NCI-H524 treated with DMSO at 0.1 percent for 48 hours (cell line): ENCODE results near the gene ZBTB5.
"Not testable (repeated sequence)": the region's sequence is repeated elsewhere in the genome, so short reads cannot be mapped to it uniquely, and the experiment has no call there.

Source experiments
- DNase-seq: peaks from one replicate; lab custom pipeline; 2025; lab: John Stamatoyannopoulos, UW

Gene ZBTB5

DNA sequence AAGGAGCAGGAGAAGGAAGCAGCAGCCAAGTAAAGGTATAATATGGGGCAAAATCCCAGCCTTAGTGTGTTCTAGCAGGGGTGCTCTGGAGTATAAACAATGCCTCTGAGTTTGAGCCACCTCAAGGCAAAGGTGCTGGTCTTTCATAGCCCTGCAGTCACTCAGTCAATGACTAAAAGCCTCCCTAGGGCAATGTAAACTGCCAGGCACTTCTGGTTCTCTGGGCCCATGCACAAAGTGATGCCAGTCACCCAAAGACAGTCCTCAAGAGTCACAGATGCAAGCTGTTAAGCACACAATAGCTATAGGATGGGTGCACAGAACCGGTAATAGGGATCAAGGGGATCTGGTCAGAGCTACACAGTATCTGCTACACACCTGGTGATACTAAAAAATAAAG is 12.6 kb downstream of the ZBTB5 start:
- peak; percentile 59 for DNase-seq

DNA sequence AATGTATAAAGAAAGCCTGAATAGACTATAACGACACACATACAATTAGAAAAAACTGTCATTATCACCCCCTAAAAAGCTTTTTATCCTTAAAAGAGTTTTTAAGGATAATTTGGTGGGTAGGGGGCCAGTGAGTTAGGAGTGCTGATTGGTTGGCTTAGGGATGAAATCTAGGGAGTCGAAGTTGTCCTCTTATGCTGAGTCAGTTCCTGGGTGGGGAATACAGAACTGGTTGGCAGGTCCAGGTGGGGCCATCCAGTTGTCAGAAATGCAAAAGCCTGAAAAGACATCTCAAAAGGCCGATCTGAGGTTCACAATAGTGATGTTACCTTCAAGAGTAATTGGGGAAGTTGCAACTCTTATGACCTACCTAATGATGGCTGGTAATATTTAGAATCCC is 13.6 kb downstream of the ZBTB5 start:
- DNase-seq: no peak

GRCh38 chr9:37449862-37450632 is 15.2 kb downstream of the ZBTB5 start:
- peak; percentile 70 for DNase-seq

DNA sequence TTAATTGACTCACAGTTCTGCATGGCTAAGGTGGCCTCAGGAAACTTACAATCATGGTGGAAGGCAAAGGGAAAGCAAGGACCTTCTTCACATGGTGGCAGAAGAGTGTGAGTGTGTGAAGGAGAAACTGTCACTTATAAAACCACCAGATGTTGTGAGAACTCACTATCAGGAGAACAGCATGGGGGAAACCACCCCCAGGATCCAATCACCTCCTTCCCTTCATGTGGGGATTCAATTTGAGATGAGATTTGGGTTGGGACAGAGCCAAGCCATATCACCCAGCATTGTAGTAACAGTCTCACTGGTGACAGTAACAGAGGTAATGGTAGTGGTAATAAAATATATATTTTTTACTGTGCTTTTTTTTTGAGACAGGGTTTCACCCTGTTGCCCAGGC is 18.1 kb downstream of the ZBTB5 start:
- DNase-seq: no peak

DNA sequence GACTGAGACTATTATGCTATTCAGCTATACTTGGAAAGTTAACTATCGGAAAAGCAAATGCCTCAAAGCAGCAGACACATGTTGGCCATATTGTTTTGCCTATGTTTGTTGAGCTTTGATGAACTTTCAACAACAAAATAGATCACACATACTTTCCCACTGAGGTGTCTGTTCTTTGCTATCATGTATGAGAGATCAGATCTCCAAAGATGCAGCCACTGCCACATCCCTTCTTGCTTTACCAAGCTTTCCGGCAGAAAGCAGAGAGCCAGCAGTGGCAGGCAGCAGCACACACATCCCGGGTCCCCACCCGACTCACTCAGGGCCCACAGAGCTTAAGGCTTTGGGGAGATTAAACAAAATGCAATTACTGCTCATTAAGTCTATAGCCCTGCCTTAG is 18.8 kb downstream of the ZBTB5 start:
- no peak for DNase-seq

- DNase-seq: no peak
These were observed 19.4 kb downstream of the ZBTB5 start for GRCh38 chr9:37445832-37446231.

DNA sequence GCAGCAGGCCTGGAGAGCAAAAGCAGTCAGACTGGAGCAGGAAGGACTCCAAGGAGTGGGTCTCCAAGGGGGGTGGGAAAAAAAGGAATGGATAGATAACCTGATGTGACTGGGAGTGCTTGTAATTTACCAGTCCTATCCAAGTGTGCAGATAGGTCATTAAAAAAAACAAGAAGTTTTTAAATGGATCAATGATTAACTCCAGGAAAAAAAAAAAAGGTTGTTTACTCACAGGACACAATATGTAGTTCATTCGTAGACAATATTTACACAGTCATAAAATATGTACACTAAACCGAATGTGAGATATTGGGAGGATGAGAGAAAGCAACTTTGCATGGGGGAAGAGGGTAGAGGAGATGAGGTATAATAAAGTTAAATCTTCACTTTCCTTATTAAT is 20.4 kb downstream of the ZBTB5 start:
- no peak for DNase-seq

DNA sequence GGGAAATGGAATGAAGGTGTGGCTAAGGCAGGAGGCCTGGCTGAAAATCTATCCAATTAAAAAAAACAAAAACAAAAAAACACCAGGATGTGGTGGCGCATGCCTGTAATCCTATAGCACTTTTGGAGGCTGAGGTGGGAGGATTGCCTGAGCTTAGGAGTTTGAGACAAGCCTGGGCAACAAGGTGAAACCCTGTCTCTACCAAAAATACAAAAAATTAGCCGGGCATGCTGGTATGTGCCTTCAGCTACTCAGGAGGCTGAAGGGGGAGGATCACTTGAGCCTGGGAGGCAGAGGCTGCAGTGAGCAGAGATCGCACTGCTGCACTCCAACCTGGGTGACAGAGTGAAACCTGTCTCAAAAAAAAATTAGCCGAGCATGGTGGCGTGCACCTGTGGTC is 21.7 kb downstream of the ZBTB5 start:
- no peak for DNase-seq

- DNase-seq: no peak
These were observed 22.7 kb downstream of the ZBTB5 start for GRCh38 chr9:37442556-37442955.

GRCh38 chr9:37441776-37442370 is 23.4 kb downstream of the ZBTB5 start:
- DNase-seq: no peak

- DNase-seq: no peak
These were observed 26.9 kb downstream of the ZBTB5 start for GRCh38 chr9:37438359-37438758.

DNA sequence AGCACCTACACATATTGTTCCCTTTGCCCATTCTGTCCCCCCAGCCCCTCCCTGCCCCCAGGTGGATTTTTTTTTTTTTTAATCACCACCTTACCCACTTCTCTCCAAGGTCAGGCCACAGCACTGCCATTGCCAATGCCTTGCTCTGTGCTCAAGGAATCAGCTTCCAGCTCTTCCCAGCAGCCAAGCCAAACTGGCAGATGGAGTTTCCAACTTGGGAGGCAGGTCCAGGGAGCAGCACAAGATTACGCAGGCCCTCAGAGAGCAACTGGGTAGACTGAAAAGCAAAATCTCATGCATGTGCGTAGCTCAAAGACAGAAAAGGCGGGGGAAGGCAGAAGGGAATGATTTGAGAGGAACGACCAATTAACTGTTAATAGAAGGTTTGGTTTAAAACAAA is 27.6 kb downstream of the ZBTB5 start:
- DNase-seq: no peak

GRCh38 chr9:37437010-37437409 is 28.2 kb downstream of the ZBTB5 start:
- no peak for DNase-seq

DNA sequence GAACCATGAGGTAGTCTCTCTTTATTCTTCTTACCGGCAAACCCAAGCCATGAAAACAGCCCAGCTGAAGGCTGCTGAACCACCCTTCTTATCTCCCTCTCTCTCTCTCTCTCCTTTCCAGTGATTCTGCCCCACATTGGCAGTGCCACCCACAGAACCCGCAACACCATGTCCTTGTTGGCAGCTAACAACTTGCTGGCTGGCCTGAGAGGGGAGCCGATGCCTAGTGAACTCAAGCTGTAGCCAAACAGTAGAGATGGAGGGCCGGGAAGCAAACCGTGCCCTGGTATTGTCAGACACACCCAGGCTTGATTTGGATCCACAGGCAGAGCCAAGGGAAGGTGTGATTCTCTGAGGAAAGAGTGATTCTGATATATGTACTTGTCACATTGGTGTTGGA is 28.7 kb downstream of the ZBTB5 start:
- no peak for DNase-seq

DNA sequence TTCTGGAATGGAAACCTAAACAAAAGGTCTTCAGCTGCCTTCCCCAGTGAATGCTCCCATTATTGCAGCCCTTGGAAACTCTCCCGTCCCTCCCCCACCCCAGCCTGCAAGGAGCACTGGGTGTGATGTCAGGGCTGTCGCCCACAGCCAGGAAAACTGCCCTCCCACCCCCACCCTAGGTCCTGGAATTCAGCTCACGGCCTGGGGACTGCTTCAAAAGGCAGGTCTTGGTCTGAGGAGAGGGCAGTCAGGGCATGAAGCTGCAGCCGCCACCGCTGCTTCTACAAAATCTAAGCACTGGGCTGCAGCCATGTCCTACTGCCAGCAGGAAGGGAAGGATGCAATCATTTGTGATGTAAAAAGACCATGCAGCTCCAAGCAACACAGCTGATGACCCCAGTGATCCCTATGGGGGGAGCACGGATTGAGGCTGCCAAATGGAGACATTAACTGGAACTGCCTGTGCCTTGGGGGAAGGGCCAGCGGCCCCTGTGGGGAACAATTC is 31.3 kb downstream of the ZBTB5 start:
- DNase-seq: no peak

GRCh38 chr9:37432020-37432419 is 33.2 kb downstream of the ZBTB5 start:
- DNase-seq: no peak

DNA sequence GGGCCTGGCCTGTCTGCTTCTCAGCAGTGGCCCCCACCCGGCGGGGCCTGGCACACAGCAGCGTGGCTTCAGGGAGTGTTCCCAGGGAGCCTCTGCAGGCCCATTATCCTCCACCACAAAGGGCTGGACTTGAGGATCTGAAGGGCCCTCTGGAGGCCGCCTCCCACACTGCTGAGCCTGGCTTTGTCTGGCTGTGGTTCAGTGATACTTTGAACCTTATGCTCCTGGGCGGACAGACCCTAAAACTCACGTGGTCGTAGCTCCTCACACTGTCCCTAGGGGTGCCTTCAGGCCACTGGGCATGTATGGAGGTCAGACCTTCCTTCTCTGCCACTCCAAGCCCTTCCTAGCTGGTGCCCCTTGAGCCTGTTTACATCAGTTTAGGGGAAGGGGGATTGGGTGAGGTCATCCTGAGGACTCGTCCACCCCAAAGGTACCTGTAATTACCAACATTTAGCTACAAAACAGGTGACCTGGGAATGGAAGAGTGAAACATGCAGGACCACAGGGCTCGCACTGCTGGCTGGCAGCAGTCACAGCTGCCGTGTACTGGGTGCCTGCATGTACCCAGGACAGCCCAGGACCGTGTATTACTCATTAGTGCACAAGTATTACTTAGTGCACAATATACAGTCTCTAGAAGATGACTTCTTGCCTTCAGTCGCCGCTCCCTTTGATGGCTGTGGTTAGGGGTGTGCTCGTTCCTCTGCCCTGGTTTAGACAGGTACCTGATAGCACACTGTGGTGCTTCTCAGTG is 34.2 kb downstream of the ZBTB5 start:
- no peak for DNase-seq

- no peak for DNase-seq
These were observed 35.6 kb downstream of the ZBTB5 start for GRCh38 chr9:37429441-37430285.

- DNase-seq: no peak
These were observed 36.9 kb downstream of the ZBTB5 start for GRCh38 chr9:37428345-37428744.

GRCh38 chr9:37426846-37427245 is 38.4 kb downstream of the ZBTB5 start:
- no peak for DNase-seq

DNA sequence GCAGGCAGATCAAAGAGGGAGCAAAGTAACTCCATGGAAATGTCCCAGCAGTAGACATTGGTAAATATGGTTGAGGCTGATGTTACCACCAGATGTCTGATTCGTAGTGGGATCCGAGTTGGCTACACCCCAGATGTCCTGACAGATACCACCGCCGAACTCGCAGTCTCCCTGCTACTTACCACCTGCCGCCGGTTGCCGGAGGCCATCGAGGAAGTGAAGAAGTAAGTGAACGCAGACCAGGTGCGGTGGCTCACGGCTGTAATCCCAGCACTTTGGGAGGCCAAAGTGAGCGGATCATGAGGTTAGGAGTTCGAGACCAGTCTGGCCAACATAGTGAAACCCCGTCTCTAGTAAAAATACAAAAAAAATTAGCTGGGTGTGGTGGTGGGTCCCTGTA is 38.8 kb downstream of the ZBTB5 start:
- DNase-seq: not testable (repeated sequence)

- DNase-seq: no peak
These were observed 39.9 kb downstream of the ZBTB5 start for GRCh38 chr9:37425298-37425752.
